WTC11 (cell line): ENCODE measurements around the gene PDCD1LG2. TPM values are rescaled to one million over a fixed set of nuclear protein-coding genes. Genes with fewer than 3 reads are reported as not detected.

Experiments used
- ATAC-seq: fragments of 200-7000 bp; cut with Tn5 transposase; 2 replicates; pipeline ENCODE4 v1.10.0; 2021; ENCODE audit warnings: mild to moderate bottlenecking, moderate library complexity
- CTCF ChIA-PET: fragments of 300-600 bp; sonication (Branson Sonifier 250); formaldehyde crosslinking; loops from one replicate; lab custom pipeline; 2021; ENCODE audit warnings: antibody characterized with exemption; lab: Charles Lee
- POLR2A ChIA-PET: fragments of 350-600 bp; sonication (Branson Sonifier 250); formaldehyde crosslinking; loops from one replicate; lab custom pipeline; 2021; ENCODE audit warnings: antibody characterized with exemption; lab: Charles Lee
- DNase-seq: peaks from one replicate; pipeline ENCODE4 v3.0.0; 2021; ENCODE audit warnings: low spot score
- H3K27ac Mint-ChIP-seq: 2 replicates; pipeline ENCODE4 v1.8.0; 2021; ENCODE audit warnings: mixed read lengths
- H3K27me3 Mint-ChIP-seq: 2 replicates; pipeline ENCODE4 v1.8.0; 2021; ENCODE audit warnings: low read depth, mild to moderate bottlenecking, moderate library complexity, mixed read lengths
- H3K36me3 Mint-ChIP-seq: 2 replicates; pipeline ENCODE4 v1.8.0; 2021; ENCODE audit warnings: mixed read lengths
- H3K4me1 Mint-ChIP-seq: 2 replicates; pipeline ENCODE4 v1.8.0; 2022; ENCODE audit warnings: mixed read lengths
- H3K4me3 Mint-ChIP-seq: 2 replicates; pipeline ENCODE4 v1.8.0; 2021; ENCODE audit warnings: mild to moderate bottlenecking, moderate library complexity, mixed read lengths
- H3K9me3 Mint-ChIP-seq: 2 replicates; pipeline ENCODE4 v1.8.0; 2021; ENCODE audit warnings: mixed read lengths
- ARID4B ChIP-seq: sonication (generic); formaldehyde crosslinking; IDR thresholded peaks from 2 replicates; pipeline ENCODE4 v1.8.0; 2023; ENCODE audit warnings: missing genetic modification reagents, mild to moderate bottlenecking, borderline replicate concordance
- E2F1 ChIP-seq: sonication (generic); formaldehyde crosslinking; IDR thresholded peaks from 2 replicates; pipeline ENCODE4 v1.8.0; 2022; ENCODE audit warnings: mild to moderate bottlenecking, missing genetic modification reagents
- E2F4 ChIP-seq: sonication (generic); formaldehyde crosslinking; IDR thresholded peaks from 2 replicates; pipeline ENCODE4 v1.8.1; 2022; ENCODE audit warnings: low read depth, mild to moderate bottlenecking, moderate library complexity, missing genetic modification reagents, borderline replicate concordance
- ESRRA ChIP-seq: sonication (generic); formaldehyde crosslinking; IDR thresholded peaks from 2 replicates; pipeline ENCODE4 v1.8.1; 2022; ENCODE audit warnings: mild to moderate bottlenecking, missing genetic modification reagents, borderline replicate concordance
- GRHL2 ChIP-seq: fragments of 250-450 bp; sonication (Bioruptor Pico); IDR thresholded peaks from 2 replicates; pipeline ENCODE4 v1.8.0; 2022; ENCODE audit warnings: mild to moderate bottlenecking, moderate library complexity; ENCODE audit not compliant: insufficient replicate concordance, severe bottlenecking
- JUN ChIP-seq: sonication (generic); formaldehyde crosslinking; IDR thresholded peaks from 2 replicates; pipeline ENCODE4 v1.8.0; 2023; ENCODE audit warnings: mild to moderate bottlenecking, missing genetic modification reagents
- MAX ChIP-seq: sonication (generic); formaldehyde crosslinking; IDR thresholded peaks from 2 replicates; pipeline ENCODE4 v1.8.0; 2022; ENCODE audit warnings: mild to moderate bottlenecking, missing genetic modification reagents
- NFE2L1 ChIP-seq: sonication (generic); formaldehyde crosslinking; IDR thresholded peaks from 2 replicates; pipeline ENCODE4 v1.8.1; 2023; ENCODE audit warnings: missing genetic modification reagents
- NFYB ChIP-seq: sonication (generic); formaldehyde crosslinking; conservative IDR thresholded peaks from 2 replicates; pipeline ENCODE4 v1.8.0; 2022; ENCODE audit warnings: low read depth, missing genetic modification reagents
- PRDM15 ChIP-seq: sonication (generic); formaldehyde crosslinking; IDR thresholded peaks from 2 replicates; pipeline ENCODE4 v1.8.0; 2022; ENCODE audit warnings: missing genetic modification reagents
- TCF7 ChIP-seq: sonication (generic); formaldehyde crosslinking; IDR thresholded peaks from 2 replicates; pipeline ENCODE4 v1.8.0; 2022; ENCODE audit warnings: mild to moderate bottlenecking, low read depth, missing genetic modification reagents, moderate library complexity
- TEAD4 ChIP-seq: sonication (generic); formaldehyde crosslinking; IDR thresholded peaks from 2 replicates; pipeline ENCODE4 v1.8.0; 2022; ENCODE audit warnings: mild to moderate bottlenecking, missing genetic modification reagents
- ZNF232 ChIP-seq: sonication (generic); formaldehyde crosslinking; IDR thresholded peaks from 2 replicates; pipeline ENCODE4 v1.8.0; 2022; ENCODE audit warnings: mild to moderate bottlenecking, missing genetic modification reagents
- ZNF396 ChIP-seq: fragments of 250-450 bp; sonication (Bioruptor Pico); IDR thresholded peaks from 2 replicates; pipeline ENCODE4 v1.8.0; 2021; ENCODE audit warnings: mild to moderate bottlenecking, moderate library complexity, borderline replicate concordance
- ZNF416 ChIP-seq: fragments of 250-450 bp; sonication (Bioruptor Pico); IDR thresholded peaks from 2 replicates; pipeline ENCODE4 v1.9.0; 2021; ENCODE audit warnings: mild to moderate bottlenecking, inconsistent platforms
- total RNA-seq: library from RNA; stranded (reverse); gene quantifications from 3 replicates; pipeline ENCODE4 v1.2.3, GENCODE V29; 2021
- TF ChIP-seq, protein P1 (sequence below): fragments of 250-450 bp; sonication (Bioruptor Pico); IDR thresholded peaks from 2 replicates; pipeline ENCODE4 v1.9.0; 2021; ENCODE audit warnings: mild to moderate bottlenecking, borderline replicate concordance
- TF ChIP-seq, protein P2 (sequence below): sonication (generic); formaldehyde crosslinking; conservative IDR thresholded peaks from 2 replicates; pipeline ENCODE4 v1.8.1; 2022; ENCODE audit warnings: mild to moderate bottlenecking, missing genetic modification reagents

The PDCD1LG2 gene
- total RNA-seq, 1 experiment from 2014 or later, result not detected

DNA sequence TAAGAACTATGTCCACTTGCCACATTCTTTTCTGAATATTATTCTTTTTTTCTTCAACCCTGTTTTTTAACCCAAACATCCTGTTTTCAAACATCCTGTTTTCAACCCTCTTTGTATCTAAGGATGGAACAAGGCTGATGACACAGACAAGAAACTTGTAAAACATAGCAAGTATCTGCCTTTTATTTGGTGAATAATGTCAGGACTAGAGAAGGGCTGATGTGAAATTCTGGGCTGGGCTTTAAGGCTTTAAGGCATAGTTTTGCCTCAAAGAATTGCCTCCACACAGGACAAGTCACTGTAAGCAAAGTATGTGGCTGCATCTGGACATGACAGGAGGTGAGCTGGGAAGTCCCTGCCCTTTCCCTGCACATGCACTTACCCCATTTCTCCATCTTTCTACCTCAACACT lies 76.1 kb downstream of the PDCD1LG2 start:
- H3K9me3 Mint-ChIP-seq, result peaks cover 7% of the 10 kb centered on the region
- peaks cover 7% of the 10 kb centered on the region for H3K4me1 Mint-ChIP-seq
- no peak for ATAC-seq
- no peak overlapping the region for H3K27ac Mint-ChIP-seq
- ChIA-PET CTCF (interaction anchor here (3.7 kb wide), 1 partner anchor 136 kb away, joined by 37 read pairs; the partner anchor contains the start of gene CD274), POLR2A (no interaction called here)
- no peaks in the 10 kb centered on the region for H3K36me3 Mint-ChIP-seq
- peaks cover 18% of the 10 kb centered on the region for H3K27me3 Mint-ChIP-seq
- DNase-seq, result no peak
- TF ChIP-seq ARID4B (CRISPR knock-in tag), result no peak
- TF ChIP-seq ZNF232 (CRISPR knock-in tag), result no peak
- no peak for TF ChIP-seq E2F1
- TF ChIP-seq NFYB (CRISPR knock-in tag), result no peak
- no peak for TF ChIP-seq TCF7 (CRISPR knock-in tag)
- TF ChIP-seq, all 79 proteins: peak for 0
- H3K4me3 Mint-ChIP-seq, result no peak overlapping the region

DNA sequence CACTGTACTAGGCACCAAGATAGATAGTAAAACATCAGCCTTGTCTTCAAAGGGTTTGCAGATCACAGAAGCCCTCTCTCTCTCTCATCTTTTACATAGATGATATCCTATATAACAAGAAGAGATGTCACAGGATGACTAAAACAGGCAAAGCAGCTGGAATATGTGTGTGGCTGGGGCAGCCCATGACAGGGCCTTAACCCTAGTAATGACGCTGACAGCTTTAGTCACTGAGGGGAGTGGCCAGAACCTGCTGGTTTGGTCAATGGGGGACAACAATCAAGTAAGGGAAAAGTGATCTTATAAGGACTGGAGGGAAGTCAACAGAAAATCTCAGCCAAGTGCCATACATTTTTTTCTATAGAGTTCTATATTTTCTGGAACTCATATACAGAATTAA lies 76.7 kb downstream of the PDCD1LG2 start:
- H3K36me3 Mint-ChIP-seq, result no peaks in the 10 kb centered on the region
- peaks cover 7% of the 10 kb centered on the region for H3K4me1 Mint-ChIP-seq
- POLR2A ChIA-PET, result no interaction called here
- no peak overlapping the region for H3K27ac Mint-ChIP-seq
- H3K4me3 Mint-ChIP-seq, result no peak overlapping the region
- DNase-seq (no peak), ATAC-seq (no peak)
- H3K9me3 Mint-ChIP-seq, result peaks cover under 1% of the 10 kb centered on the region; the same call in 1 of the 2 replicates
- CTCF ChIA-PET, result interaction anchor here (3.7 to 4.2 kb wide), 2 partner anchors 13 to 137 kb away, joined by 18 to 37 read pairs; partner anchors contain the start of gene CD274
- H3K27me3 Mint-ChIP-seq, result peaks cover 22% of the 10 kb centered on the region
- TF ChIP-seq ZNF396 (no peak), E2F4 (no peak), ZNF416 (CRISPR knock-in tag) (no peak), TEAD4 (CRISPR knock-in tag) (no peak), MAX (CRISPR knock-in tag) (no peak), NFE2L1 (CRISPR knock-in tag) (no peak), JUN (CRISPR knock-in tag) (no peak), GRHL2 (no peak), PRDM15 (no peak), TCF7 (CRISPR knock-in tag) (no peak), ESRRA (no peak)
- TF ChIP-seq, protein P1, sequence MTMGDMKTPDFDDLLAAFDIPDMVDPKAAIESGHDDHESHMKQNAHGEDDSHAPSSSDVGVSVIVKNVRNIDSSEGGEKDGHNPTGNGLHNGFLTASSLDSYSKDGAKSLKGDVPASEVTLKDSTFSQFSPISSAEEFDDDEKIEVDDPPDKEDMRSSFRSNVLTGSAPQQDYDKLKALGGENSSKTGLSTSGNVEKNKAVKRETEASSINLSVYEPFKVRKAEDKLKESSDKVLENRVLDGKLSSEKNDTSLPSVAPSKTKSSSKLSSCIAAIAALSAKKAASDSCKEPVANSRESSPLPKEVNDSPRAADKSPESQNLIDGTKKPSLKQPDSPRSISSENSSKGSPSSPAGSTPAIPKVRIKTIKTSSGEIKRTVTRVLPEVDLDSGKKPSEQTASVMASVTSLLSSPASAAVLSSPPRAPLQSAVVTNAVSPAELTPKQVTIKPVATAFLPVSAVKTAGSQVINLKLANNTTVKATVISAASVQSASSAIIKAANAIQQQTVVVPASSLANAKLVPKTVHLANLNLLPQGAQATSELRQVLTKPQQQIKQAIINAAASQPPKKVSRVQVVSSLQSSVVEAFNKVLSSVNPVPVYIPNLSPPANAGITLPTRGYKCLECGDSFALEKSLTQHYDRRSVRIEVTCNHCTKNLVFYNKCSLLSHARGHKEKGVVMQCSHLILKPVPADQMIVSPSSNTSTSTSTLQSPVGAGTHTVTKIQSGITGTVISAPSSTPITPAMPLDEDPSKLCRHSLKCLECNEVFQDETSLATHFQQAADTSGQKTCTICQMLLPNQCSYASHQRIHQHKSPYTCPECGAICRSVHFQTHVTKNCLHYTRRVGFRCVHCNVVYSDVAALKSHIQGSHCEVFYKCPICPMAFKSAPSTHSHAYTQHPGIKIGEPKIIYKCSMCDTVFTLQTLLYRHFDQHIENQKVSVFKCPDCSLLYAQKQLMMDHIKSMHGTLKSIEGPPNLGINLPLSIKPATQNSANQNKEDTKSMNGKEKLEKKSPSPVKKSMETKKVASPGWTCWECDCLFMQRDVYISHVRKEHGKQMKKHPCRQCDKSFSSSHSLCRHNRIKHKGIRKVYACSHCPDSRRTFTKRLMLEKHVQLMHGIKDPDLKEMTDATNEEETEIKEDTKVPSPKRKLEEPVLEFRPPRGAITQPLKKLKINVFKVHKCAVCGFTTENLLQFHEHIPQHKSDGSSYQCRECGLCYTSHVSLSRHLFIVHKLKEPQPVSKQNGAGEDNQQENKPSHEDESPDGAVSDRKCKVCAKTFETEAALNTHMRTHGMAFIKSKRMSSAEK (CRISPR knock-in tag), result no peak
- TF ChIP-seq, protein P2, sequence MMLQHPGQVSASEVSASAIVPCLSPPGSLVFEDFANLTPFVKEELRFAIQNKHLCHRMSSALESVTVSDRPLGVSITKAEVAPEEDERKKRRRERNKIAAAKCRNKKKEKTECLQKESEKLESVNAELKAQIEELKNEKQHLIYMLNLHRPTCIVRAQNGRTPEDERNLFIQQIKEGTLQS, result no peak
